Measurements from ENCODE around the gene CD3G.

Gene CD3G

DNA sequence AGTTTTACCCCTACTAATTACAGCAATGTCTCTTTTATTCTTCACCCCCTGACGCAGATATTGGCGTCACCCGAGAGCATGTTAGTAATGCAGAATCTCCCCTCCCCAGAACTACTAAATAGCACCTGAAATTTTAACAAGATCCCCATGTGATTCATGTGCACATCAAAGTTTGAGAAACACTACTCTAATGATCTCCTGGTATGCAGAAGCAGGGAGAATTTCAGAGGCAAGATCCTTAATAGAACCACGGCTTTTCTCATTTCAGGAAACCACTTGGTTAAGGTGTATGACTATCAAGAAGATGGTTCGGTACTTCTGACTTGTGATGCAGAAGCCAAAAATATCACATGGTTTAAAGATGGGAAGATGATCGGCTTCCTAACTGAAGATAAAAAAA lies 5.3 kb downstream of the CD3G start:
- TF ChIP-seq EZH2 (IDR thresholded peaks at IDR 0.05; ENCODE audit: borderline replicate concordance, low read depth, low read length, severe bottlenecking): no peak
- TF ChIP-seq, protein P1, sequence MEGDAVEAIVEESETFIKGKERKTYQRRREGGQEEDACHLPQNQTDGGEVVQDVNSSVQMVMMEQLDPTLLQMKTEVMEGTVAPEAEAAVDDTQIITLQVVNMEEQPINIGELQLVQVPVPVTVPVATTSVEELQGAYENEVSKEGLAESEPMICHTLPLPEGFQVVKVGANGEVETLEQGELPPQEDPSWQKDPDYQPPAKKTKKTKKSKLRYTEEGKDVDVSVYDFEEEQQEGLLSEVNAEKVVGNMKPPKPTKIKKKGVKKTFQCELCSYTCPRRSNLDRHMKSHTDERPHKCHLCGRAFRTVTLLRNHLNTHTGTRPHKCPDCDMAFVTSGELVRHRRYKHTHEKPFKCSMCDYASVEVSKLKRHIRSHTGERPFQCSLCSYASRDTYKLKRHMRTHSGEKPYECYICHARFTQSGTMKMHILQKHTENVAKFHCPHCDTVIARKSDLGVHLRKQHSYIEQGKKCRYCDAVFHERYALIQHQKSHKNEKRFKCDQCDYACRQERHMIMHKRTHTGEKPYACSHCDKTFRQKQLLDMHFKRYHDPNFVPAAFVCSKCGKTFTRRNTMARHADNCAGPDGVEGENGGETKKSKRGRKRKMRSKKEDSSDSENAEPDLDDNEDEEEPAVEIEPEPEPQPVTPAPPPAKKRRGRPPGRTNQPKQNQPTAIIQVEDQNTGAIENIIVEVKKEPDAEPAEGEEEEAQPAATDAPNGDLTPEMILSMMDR (IDR thresholded peaks at IDR 0.05; ENCODE audit: borderline replicate concordance, extremely low read depth, low read length, poor library complexity, severe bottlenecking): no peak
- H3K9ac ChIP-seq (ENCODE audit: low read depth, low read length): no peak overlapping the region; the same call in 1 of the 2 replicates
- H3K27me3 ChIP-seq (ENCODE audit: insufficient read depth, low read length, poor library complexity): no peaks in the 10 kb centered on the region

DNA sequence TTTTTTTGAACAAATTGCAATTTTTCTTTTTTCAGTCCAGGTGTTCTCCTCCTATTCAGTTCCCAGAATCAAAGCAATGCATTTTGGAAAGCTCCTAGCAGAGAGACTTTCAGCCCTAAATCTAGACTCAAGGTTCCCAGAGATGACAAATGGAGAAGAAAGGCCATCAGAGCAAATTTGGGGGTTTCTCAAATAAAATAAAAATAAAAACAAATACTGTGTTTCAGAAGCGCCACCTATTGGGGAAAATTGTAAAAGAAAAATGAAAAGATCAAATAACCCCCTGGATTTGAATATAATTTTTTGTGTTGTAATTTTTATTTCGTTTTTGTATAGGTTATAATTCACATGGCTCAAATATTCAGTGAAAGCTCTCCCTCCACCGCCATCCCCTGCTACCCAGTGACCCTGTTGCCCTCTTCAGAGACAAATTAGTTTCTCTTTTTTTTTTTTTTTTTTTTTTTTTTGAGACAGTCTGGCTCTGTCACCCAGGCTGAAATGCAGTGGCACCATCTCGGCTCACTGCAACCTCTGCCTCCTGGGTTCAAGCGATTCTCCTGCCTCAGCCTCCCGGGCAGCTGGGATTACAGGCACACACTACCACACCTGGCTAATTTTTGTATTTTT lies 9.1 kb downstream of the CD3G start:
- ATAC-seq (ENCODE audit: insufficient read depth, low read depth) (peak; percentile 30; the same call in 1 of the 3 replicates), DNase-seq (no peak)
- Histone ChIP-seq H3K9me3 (ENCODE audit: insufficient read depth, low read length, severe bottlenecking) (no peaks in the 10 kb centered on the region), H4K20me1 (ENCODE audit: insufficient read depth, low read length) (peaks cover 10% of the 10 kb centered on the region; the same call in 1 of the 2 replicates), H3K79me2 (ENCODE audit: insufficient read depth, low read length) (peaks cover 27% of the 10 kb centered on the region), H3K27me3 (ENCODE audit: insufficient read depth, low read length, poor library complexity) (no peaks in the 10 kb centered on the region), H3K27ac (ENCODE audit: low read length) (peak overlapping the region; percentile 15; the same call in 1 of the 2 replicates), H2AFZ (ENCODE audit: low read depth, low read length) (no peak overlapping the region), H3K4me2 (ENCODE audit: insufficient read depth, low read length) (no peak overlapping the region), H3K4me1 (ENCODE audit: insufficient read depth, low read length) (peaks cover 29% of the 10 kb centered on the region), H3K36me3 (ENCODE audit: insufficient read depth, low read length) (peaks cover 68% of the 10 kb centered on the region), H3K9ac (ENCODE audit: low read depth, low read length) (no peak overlapping the region), H3K4me3 (ENCODE audit: low read depth in 1 of 2, low read length in 2 of 2) (no peak overlapping the region)
- TF ChIP-seq, protein P1 (IDR thresholded peaks at IDR 0.05; ENCODE audit: borderline replicate concordance, extremely low read depth, low read length, poor library complexity, severe bottlenecking): peak; percentile 62
- TF ChIP-seq EZH2 (IDR thresholded peaks at IDR 0.05; ENCODE audit: borderline replicate concordance, low read depth, low read length, severe bottlenecking): no peak

More for the DNA sequence above, 5.3 kb downstream of the CD3G start:
- Histone ChIP-seq H3K79me2 (ENCODE audit: insufficient read depth, low read length) (peaks cover 64% of the 10 kb centered on the region), H3K4me3 (ENCODE audit: low read depth in 1 of 2, low read length in 2 of 2) (no peak overlapping the region), H4K20me1 (ENCODE audit: insufficient read depth, low read length) (peaks cover 21% of the 10 kb centered on the region; the same call in 1 of the 2 replicates), H3K9me3 (ENCODE audit: insufficient read depth, low read length, severe bottlenecking) (no peaks in the 10 kb centered on the region), H3K4me1 (ENCODE audit: insufficient read depth, low read length) (peaks cover 59% of the 10 kb centered on the region), H2AFZ (ENCODE audit: low read depth, low read length) (no peak overlapping the region), H3K27ac (ENCODE audit: low read length) (no peak overlapping the region), H3K36me3 (ENCODE audit: insufficient read depth, low read length) (peaks cover 87% of the 10 kb centered on the region), H3K4me2 (ENCODE audit: insufficient read depth, low read length) (peak overlapping the region; percentile 70; the same call in 1 of the 2 replicates)
- DNase-seq (no peak), ATAC-seq (ENCODE audit: insufficient read depth, low read depth) (no peak)

DNA sequence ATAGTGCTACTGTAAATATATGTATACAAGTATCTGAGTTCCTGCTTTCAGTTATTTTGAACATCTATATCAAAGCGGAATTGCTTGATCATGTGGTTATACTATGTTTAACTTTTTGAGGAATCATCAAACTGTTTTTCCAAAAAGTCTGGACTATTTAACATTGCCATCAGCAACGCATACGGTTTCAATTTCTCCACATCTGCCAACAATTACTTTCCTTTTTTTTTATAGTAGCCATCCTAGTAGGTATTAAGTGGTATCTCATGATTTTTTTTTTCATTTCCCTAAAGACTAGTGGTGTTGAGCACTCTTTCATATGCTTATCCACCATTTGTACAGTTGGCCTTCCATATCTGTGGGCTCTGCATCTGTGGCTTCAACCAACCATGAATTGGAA lies 13.9 kb downstream of the CD3G start:
- Histone ChIP-seq H4K20me1 (ENCODE audit: insufficient read depth, low read length) (0 out of 2 replicates have a peak, but pooled peaks cover 2% of the 10 kb centered on the region), H3K4me3 (ENCODE audit: low read depth in 1 of 2, low read length in 2 of 2) (no peak overlapping the region), H3K79me2 (ENCODE audit: insufficient read depth, low read length) (peaks cover 37% of the 10 kb centered on the region), H3K9me3 (ENCODE audit: insufficient read depth, low read length, severe bottlenecking) (no peaks in the 10 kb centered on the region), H3K36me3 (ENCODE audit: insufficient read depth, low read length) (peaks cover 27% of the 10 kb centered on the region), H2AFZ (ENCODE audit: low read depth, low read length) (no peak overlapping the region), H3K9ac (ENCODE audit: low read depth, low read length) (no peak overlapping the region), H3K27me3 (ENCODE audit: insufficient read depth, low read length, poor library complexity) (no peaks in the 10 kb centered on the region), H3K4me2 (ENCODE audit: insufficient read depth, low read length) (no peak overlapping the region), H3K4me1 (ENCODE audit: insufficient read depth, low read length) (peaks cover 39% of the 10 kb centered on the region), H3K27ac (ENCODE audit: low read length) (no peak overlapping the region)
- no peak for TF ChIP-seq EZH2 (IDR thresholded peaks at IDR 0.05; ENCODE audit: borderline replicate concordance, low read depth, low read length, severe bottlenecking)
- TF ChIP-seq, protein P1 (IDR thresholded peaks at IDR 0.05; ENCODE audit: borderline replicate concordance, extremely low read depth, low read length, poor library complexity, severe bottlenecking): no peak
- ATAC-seq (ENCODE audit: insufficient read depth, low read depth) (no peak), DNase-seq (no peak)

Measured in DND-41 (cell line).